ENCODE measurements around the gene RAB6D. TPM values are rescaled to one million over a fixed set of nuclear protein-coding genes. Genes with fewer than 3 reads are reported as not detected.

Gene RAB6D
- total and polyA plus RNA-seq, 9 of the 15 experiments (the other 6 are each of a cell fraction or from before 2014, with no cell fraction given) = 0.01 to 0.04 (median 0.03) TPM; not detected in 5

DNA sequence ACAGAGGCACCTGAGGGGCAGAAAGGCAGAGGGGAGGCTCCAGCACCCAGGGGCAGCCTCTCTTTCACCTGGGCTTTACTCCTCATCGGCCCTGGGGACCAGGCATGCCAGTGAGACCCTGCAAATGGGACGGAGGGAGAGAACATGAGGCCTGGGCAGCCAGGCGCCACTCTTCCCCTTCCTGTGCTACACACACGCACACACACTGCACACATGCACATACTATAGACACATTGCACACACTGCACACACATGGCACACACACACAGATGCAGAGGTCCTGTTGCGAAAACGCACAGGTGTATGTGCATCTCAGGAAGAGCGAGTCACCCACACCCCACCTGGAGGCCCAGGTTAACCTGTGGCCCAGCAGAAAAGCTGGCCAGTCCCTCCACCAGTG lies 3.4 kb upstream of the RAB6D start:
- H3K36me3 ChIP-seq (ENCODE audit: control insufficient read depth, insufficient read depth, low read length) = no peaks in the 10 kb centered on the region
- H3K27ac ChIP-seq (ENCODE audit: extremely low read depth, low read depth, low read length) = no peak overlapping the region
- 7% methylated on average over 5 of the region's 7 CpGs for WGBS (ENCODE audit: insufficient coverage, low coverage, missing lambda C conversion rate)
- H3K9ac ChIP-seq (ENCODE audit: insufficient read depth in 1 of 2, low read depth in 2 of 2, low read length in 2 of 2) = no peak overlapping the region
- H3K27me3 ChIP-seq (ENCODE audit: control insufficient read depth in 2 of 2, insufficient read depth in 2 of 2, low read length in 2 of 2) = peaks cover 10 to 16% of the 10 kb centered on the region in 2 experiments; a peak in 4 of 5 replicates
- ATAC-seq (no peak), FAIRE-seq (no peak), DNase-seq (ENCODE audit: extremely low read depth in 1 of 4, low spot score in 3 of 4) (no peak)
- ChIA-PET POLR2A (no interaction called here), CTCF (ENCODE audit: low intra/inter-chr PET ratio) (no interaction called here)
- H3K79me2 ChIP-seq (ENCODE audit: control insufficient read depth, insufficient read depth, low read length) = no peaks in the 10 kb centered on the region
- in situ Hi-C loops (cut with MboI) (no loop called here), intact Hi-C loops (cut with micrococcal nuclease) (no loop called here)
- H2AFZ ChIP-seq (ENCODE audit: low read depth, low read length) = no peak overlapping the region
- no peak overlapping the region for H3K4me2 ChIP-seq (ENCODE audit: insufficient read depth, low read length)
- peaks cover 0 to 6% of the 10 kb centered on the region in 2 experiments; a peak in 3 of 5 replicates for H3K4me1 ChIP-seq (replicated peaks in 1 of 2; ENCODE audit: control insufficient read depth in 2 of 2, insufficient read depth in 2 of 2, low read length in 2 of 2)
- H3K4me3 ChIP-seq = no peak overlapping the region
- BruUV-seq (replicated peaks) = no TSS peak
- H3K9me3 ChIP-seq (replicated peaks; ENCODE audit: control insufficient read depth, insufficient read depth, low read depth, low read length) = no peaks in the 10 kb centered on the region
- no peak for TF ChIP-seq POLR2A (conservative IDR thresholded peaks at IDR 0.05)
- TF ChIP-seq GTF2F1 (IDR thresholded peaks at IDR 0.05; ENCODE audit: low read depth, low read length) = no peak
- no peak for TF ChIP-seq SIN3B (IDR thresholded peaks at IDR 0.05; ENCODE audit: low read depth)
- H3K9me1 ChIP-seq (ENCODE audit: control insufficient read depth, insufficient read depth, low read length) = no peaks in the 10 kb centered on the region
- H4K20me1 ChIP-seq (replicated peaks; ENCODE audit: control insufficient read depth, insufficient read depth, low read length) = no peaks in the 10 kb centered on the region

DNA sequence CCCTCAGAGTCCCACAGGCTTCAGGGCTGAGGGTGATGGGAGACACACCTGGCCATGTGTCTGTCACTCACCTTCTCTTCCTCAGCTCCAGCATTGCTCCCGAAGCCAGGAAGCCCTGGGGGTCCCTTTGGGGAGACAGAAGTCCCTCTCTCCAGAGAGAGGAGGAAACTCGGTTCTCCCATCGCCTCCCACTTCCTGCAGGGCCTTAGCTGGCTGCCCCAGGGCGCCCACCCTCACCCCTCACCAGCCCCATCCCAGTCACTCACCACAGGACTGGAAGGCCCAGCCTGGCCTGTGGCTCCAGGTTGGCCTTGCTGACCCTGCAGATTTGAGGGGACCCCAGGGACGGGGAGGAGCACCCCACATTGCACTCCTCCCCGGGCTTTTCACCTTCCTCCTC lies 2.7 kb upstream of the RAB6D start:
- Histone ChIP-seq H3K27ac (ENCODE audit: extremely low read depth, low read depth, low read length) (no peak overlapping the region), H4K20me1 (replicated peaks; ENCODE audit: control insufficient read depth, insufficient read depth, low read length) (no peaks in the 10 kb centered on the region), H2AFZ (ENCODE audit: low read depth, low read length) (no peak overlapping the region), H3K4me2 (ENCODE audit: insufficient read depth, low read length) (no peak overlapping the region), H3K36me3 (ENCODE audit: control insufficient read depth, insufficient read depth, low read length) (no peaks in the 10 kb centered on the region), H3K79me2 (ENCODE audit: control insufficient read depth, insufficient read depth, low read length) (no peaks in the 10 kb centered on the region), H3K27me3 (ENCODE audit: control insufficient read depth in 2 of 2, insufficient read depth in 2 of 2, low read length in 2 of 2) (peaks cover 10 to 16% of the 10 kb centered on the region in 2 experiments; a peak in 4 of 5 replicates), H3K4me1 (replicated peaks in 1 of 2; ENCODE audit: control insufficient read depth in 2 of 2, insufficient read depth in 2 of 2, low read length in 2 of 2) (peaks cover 0 to 6% of the 10 kb centered on the region in 2 experiments; a peak in 3 of 5 replicates), H3K4me3 (no peak overlapping the region), H3K9ac (ENCODE audit: insufficient read depth in 1 of 2, low read depth in 2 of 2, low read length in 2 of 2) (no peak overlapping the region), H3K9me3 (replicated peaks; ENCODE audit: control insufficient read depth, insufficient read depth, low read depth, low read length) (no peaks in the 10 kb centered on the region), H3K9me1 (ENCODE audit: control insufficient read depth, insufficient read depth, low read length) (no peaks in the 10 kb centered on the region)
- DNase-seq (ENCODE audit: extremely low read depth in 1 of 4, low spot score in 3 of 4) (no peak), ATAC-seq (no peak), FAIRE-seq (no peak)
- no TSS peak for BruUV-seq (replicated peaks)
- TF ChIP-seq SRF (CRISPR knock-in tag; IDR thresholded peaks at IDR 0.05) (no peak), KDM4B (IDR thresholded peaks at IDR 0.05; ENCODE audit: borderline replicate concordance in 2 of 2, low read depth in 1 of 2) (no peak), POLR2B (IDR thresholded peaks at IDR 0.05; ENCODE audit: low read depth, partially characterized antibody) (no peak), HDAC1 (IDR thresholded peaks at IDR 0.05) (no peak), HLTF (IDR thresholded peaks at IDR 0.05) (no peak), TAF1 (IDR thresholded peaks at IDR 0.05; ENCODE audit: control insufficient read depth, extremely low read depth, insufficient read depth, low read length, severe bottlenecking) (no peak)
- 0% methylated on average over 2 of the region's 6 CpGs for WGBS (ENCODE audit: insufficient coverage, low coverage, missing lambda C conversion rate)
- CTCF ChIA-PET (ENCODE audit: low intra/inter-chr PET ratio) = no interaction called here
- POLR2A ChIA-PET = interaction anchor here (0.5 kb wide), 1 partner anchor 240 kb away, joined by 3 read pairs; no protein-coding TSS in a partner anchor
- in situ Hi-C loops (cut with MboI) = no loop called here
- intact Hi-C loops (cut with micrococcal nuclease) = no loop called here

All from K562 (cell line).